Measurements from ENCODE around the gene LYSMD4.

GRCh38 chr15:99764522-99764921 is 31.3 kb upstream of the LYSMD4 start:
- TF ChIP-seq POLR2AphosphoS5 (IDR thresholded peaks at IDR 0.05): no peak
- TF ChIP-seq, protein P1, sequence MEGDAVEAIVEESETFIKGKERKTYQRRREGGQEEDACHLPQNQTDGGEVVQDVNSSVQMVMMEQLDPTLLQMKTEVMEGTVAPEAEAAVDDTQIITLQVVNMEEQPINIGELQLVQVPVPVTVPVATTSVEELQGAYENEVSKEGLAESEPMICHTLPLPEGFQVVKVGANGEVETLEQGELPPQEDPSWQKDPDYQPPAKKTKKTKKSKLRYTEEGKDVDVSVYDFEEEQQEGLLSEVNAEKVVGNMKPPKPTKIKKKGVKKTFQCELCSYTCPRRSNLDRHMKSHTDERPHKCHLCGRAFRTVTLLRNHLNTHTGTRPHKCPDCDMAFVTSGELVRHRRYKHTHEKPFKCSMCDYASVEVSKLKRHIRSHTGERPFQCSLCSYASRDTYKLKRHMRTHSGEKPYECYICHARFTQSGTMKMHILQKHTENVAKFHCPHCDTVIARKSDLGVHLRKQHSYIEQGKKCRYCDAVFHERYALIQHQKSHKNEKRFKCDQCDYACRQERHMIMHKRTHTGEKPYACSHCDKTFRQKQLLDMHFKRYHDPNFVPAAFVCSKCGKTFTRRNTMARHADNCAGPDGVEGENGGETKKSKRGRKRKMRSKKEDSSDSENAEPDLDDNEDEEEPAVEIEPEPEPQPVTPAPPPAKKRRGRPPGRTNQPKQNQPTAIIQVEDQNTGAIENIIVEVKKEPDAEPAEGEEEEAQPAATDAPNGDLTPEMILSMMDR (IDR thresholded peaks at IDR 0.05 in 8 of 11, conservative IDR thresholded peaks at IDR 0.05 in 3 of 11): no peak
- TF ChIP-seq POLR2A (IDR thresholded peaks at IDR 0.05): no peak

Data from spleen (tissue), 7 donors.